T-helper 22 cell (primary cell): ENCODE data around the gene NRG2.

Source experiments
- DNase-seq: peaks from one replicate; pipeline ENCODE4 v3.0.0-alpha.2; 2020; ENCODE audit warnings: low read depth

The NRG2 gene

GRCh38 chr5:139836469-139837208 lies 206.5 kb downstream of the NRG2 start:
- DNase-seq: no peak

GRCh38 chr5:139835656-139836055 lies 207.4 kb downstream of the NRG2 start:
- no peak for DNase-seq

GRCh38 chr5:139833525-139833924 lies 209.6 kb downstream of the NRG2 start:
- no peak for DNase-seq

GRCh38 chr5:139831624-139832023 lies 211.5 kb downstream of the NRG2 start:
- DNase-seq: no peak

GRCh38 chr5:139829471-139829870 lies 213.6 kb downstream of the NRG2 start:
- DNase-seq: no peak

GRCh38 chr5:139828207-139828895 lies 214.7 kb downstream of the NRG2 start:
- no peak for DNase-seq

- DNase-seq: no peak
Measured at GRCh38 chr5:139825690-139826089, 217.4 kb downstream of the NRG2 start.

- no peak for DNase-seq
Measured at GRCh38 chr5:139823757-139824355, 219.2 kb downstream of the NRG2 start.

- no peak for DNase-seq
Measured at GRCh38 chr5:139822553-139823425, 220.3 kb downstream of the NRG2 start.

GRCh38 chr5:139821806-139822552 lies 221.1 kb downstream of the NRG2 start:
- no peak for DNase-seq

GRCh38 chr5:139820606-139821005 lies 222.5 kb downstream of the NRG2 start:
- DNase-seq: no peak

- no peak for DNase-seq
Measured at GRCh38 chr5:139820130-139820529, 223.0 kb downstream of the NRG2 start.

GRCh38 chr5:139817970-139818369 lies 225.1 kb downstream of the NRG2 start:
- no peak for DNase-seq

GRCh38 chr5:139817362-139817761 lies 225.7 kb downstream of the NRG2 start:
- DNase-seq: no peak

GRCh38 chr5:139816566-139816965 lies 226.5 kb downstream of the NRG2 start:
- DNase-seq: no peak

GRCh38 chr5:139814704-139815280 lies 228.3 kb downstream of the NRG2 start:
- DNase-seq: no peak

- no peak for DNase-seq
Measured at GRCh38 chr5:139814191-139814601, 228.9 kb downstream of the NRG2 start.

GRCh38 chr5:139812836-139813805 lies 230.0 kb downstream of the NRG2 start:
- DNase-seq: no peak

GRCh38 chr5:139812323-139812722 lies 230.8 kb downstream of the NRG2 start:
- no peak for DNase-seq

GRCh38 chr5:139811274-139811607 lies 231.9 kb downstream of the NRG2 start:
- DNase-seq: no peak
